SK-N-MC (cell line): ENCODE data around the gene MTMR2.

Experiments used
- EZH2 ChIP-seq: fragments of 200-600 bp; sonication (generic); IDR thresholded peaks from one replicate; pipeline ENCODE4 v1.6.1; 2017; ENCODE audit warnings: antibody characterized with exemption
- POLR2AphosphoS5 ChIP-seq: IDR thresholded peaks from 2 replicates; pipeline ENCODE4 v1.6.1; 2012; ENCODE audit warnings: mild to moderate bottlenecking, low read depth, low read length, borderline replicate concordance

GRCh38 chr11:95863486-95864140 lies 60.3 kb downstream of the MTMR2 start:
- TF ChIP-seq EZH2 (no peak), POLR2AphosphoS5 (no peak)
